GM19324 (cell line): ENCODE measurements around the gene ALDH3B2.
"Not testable (repeated sequence)": the region's sequence is repeated elsewhere in the genome, so short reads cannot be mapped to it uniquely, and the experiment has no call there.

Experiments used
- ATAC-seq: cut with Tn5 transposase; IDR thresholded peaks from one replicate; pipeline ENCODE4 v1.9.1; 2021; ENCODE audit warnings: mild to moderate bottlenecking, moderate library complexity; ENCODE audit not compliant: unreplicated experiment, low FRiP score

ALDH3B2 gene

GRCh38 chr11:67687986-67688385, 13.6 kb upstream of the ALDH3B2 start:
- no peak for ATAC-seq

DNA sequence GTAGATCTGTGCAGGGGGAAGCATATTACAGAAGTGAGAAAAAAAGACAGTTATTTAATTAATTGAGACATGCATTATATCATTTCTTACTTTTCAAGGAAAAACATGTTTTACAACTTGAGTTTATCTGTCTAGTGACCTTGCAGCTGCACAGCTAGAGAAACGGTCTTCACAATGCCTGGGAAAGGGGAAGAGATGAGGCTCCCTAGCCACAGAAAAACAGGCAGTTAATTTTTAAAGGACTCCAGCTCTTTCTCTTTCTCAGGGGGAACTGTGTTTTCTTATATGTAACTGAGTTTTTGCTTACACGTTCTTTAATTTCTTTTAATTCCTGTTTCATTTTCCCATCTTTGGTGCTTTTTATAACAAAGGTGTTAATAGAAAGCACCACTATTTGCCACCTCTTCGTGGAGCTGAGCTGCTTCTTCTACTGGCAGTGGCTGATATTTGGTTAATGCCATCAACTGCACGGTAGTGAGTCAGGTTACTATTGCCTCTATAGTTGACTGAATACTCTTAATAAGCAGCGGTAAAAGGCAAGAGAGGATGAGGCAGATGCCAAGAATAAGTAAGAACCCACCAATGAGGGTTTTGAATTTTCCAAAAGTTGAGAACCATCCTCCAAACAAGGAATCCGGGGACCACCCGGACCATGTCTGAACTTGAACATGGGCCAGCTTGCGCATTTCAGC, 11.4 kb upstream of the ALDH3B2 start:
- not testable (repeated sequence) for ATAC-seq

GRCh38 chr11:67682126-67683034, 8.0 kb upstream of the ALDH3B2 start:
- not testable (repeated sequence) for ATAC-seq

DNA sequence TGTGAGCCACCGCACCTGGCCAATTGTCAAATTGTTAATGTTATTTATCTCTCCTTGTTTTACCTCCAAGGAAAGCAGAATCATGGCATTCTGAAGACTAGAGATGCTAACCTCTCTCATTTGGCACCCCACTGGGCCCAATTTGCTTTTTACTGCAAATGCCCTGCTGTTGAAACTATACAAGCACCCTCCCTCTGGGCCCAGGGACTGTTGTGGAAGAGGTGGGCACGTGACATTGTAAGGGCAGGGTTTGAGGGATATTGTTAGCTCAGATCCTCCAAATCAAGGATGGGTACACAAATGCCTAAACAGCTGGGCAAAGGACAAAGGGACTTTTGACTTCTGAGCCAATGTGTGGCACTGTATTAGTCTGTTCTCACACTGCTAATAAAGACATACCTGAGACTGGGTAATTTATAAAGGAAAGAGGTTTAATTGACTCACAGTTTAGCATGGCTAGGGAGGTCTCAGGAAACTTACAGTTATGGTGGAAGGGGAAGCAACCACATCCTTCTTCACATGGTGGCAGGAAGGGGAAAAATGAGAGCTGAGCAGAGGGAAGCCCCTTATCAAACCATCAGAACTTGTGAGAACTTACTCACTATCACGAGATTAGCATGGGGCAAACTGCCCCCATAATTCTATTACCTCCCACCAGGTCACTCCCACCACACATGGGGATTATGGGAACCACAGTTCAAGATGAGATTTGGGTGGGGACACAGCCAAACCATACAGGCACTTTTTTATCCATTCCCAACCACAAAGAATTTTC, 6.5 kb upstream of the ALDH3B2 start:
- no peak for ATAC-seq

GRCh38 chr11:67675058-67675747, 780 bp upstream of the ALDH3B2 start:
- ATAC-seq = no peak

GRCh38 chr11:67673902-67674301, 521 bp downstream of the ALDH3B2 start:
- no peak for ATAC-seq

GRCh38 chr11:67673358-67673757, 1.1 kb downstream of the ALDH3B2 start:
- no peak for ATAC-seq

DNA sequence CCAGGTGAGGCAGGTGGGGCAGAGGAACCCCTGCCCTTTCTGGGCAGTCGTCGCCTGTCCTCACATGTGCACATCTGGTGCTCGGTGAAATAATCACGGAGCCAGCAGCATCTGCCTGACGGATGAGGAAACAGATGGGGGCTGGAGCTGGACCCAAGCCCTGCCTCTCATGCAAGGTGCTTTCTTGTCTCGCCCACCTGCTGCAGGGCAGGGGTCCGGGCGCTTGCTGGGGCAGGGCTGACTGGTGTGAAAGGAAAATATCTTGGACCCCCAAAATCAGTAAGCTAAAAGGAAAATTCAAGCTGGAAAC, 3.3 kb downstream of the ALDH3B2 start:
- no peak for ATAC-seq

DNA sequence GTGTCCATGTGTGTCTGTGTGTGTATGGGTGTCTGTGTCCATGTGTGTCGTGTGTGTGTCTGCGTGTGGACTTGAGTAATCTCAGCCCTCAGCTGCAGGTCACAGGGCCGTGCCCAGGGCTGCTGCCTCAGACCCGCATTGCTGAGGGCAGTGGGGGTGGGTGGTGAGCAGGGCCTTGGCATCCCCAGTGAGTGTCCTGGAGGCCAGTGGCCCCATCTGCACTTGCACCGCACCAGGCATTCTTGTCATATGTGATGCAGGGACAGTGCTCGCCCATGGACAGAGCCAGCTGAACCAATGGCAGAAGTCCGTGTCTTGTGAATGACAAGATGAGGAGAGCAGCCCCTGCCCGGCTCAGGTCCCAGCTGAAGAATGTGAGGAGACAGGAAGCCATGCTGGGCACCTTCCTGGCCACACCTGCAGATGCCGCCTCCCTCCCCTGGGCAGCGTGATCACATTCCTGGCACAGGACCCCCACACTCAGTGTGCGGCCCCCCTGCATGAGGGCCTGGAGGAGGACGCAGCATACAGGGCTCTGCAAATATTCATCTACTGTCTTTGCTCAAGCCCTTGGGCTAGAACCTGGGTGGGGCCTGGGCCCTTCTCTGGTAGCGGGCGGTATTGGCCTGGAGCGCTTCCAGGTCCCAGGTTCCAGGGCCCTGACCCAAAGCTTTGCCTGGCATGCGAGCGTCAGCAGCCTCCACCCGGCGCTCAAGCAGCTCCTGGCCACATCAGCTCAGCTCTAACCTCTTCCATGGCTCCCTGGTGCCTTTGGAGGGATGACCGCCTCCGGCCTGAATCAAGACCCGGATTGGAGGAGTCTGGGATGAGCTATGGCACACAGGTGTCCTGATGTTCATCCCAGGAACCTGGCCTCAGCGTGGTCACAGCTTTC, 3.9 kb downstream of the ALDH3B2 start:
- ATAC-seq = no peak

GRCh38 chr11:67668192-67668551, 6.3 kb downstream of the ALDH3B2 start:
- ATAC-seq = no peak

DNA sequence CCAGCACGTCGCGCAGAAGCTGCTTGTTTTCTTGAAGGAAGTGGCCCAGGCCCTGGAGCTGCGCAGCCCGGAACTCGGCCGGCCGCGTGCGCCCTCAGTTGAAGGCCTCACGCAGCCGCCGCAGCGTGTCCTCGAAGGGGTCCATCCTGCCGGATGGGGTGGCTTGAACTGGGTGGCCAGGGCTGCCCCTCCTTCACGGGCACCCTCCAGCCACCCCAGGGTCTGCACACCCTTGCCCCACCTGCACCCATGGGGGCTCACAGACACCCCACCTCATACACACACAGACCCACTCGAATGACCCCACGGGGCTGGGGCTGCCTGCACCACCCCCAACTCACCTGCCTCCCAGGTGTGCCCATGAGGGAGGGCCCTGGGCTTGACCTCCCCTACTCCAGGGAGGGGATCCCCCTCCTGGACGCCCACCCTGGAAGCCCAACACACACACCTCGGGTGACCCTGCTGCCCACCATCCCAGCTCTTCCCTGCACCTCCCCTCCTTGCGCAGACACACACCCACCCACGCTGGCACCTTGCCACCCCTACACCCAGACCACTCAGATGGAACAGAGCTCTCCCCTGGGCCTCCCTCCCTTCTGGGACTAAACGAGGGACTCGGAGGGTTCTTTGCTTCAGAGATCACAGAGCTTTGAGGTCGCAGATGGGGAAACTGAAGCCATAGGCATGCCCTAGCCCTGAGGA, 6.8 kb downstream of the ALDH3B2 start:
- no peak for ATAC-seq

DNA sequence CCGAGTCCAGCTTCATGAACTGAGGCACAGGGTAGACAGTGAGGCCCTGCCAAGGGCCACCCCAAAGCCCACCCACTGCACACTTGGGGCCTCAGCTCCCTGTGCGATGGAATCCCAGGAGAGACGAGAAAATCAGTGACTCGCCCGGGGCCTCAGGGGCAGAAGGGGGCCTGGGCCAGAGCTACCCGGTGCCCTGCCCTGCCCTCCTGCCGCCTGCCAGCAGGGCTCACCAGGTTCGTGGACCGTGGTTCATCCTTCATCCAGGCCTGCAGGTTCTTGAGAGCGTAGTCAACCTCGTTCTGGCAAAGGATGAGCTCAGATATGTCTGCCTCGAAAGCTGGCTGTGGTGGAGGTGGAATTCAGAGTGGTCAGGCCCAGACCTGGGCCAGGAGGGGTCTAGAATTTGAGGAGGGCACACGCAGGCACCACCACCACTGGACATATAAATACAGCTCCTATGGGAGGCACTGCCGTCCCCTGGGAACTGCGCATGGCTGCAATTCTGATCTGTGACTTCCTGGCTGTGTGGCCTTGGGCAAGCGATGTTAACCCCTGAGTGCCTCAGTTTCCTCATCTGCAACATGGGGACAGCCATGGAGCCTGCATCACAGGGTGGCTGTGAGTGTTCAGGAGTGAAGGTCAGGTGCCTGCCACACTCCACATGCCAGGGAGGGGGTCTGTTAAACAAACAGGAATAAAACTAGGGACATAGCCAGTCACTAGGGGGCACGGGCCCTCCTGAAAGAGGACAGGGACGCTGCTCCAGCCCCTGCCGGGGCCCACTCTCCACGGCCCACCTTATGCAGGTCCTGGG, 7.5 kb downstream of the ALDH3B2 start:
- ATAC-seq = no peak

GRCh38 chr11:67666303-67666645, 8.1 kb downstream of the ALDH3B2 start:
- ATAC-seq = no peak

DNA sequence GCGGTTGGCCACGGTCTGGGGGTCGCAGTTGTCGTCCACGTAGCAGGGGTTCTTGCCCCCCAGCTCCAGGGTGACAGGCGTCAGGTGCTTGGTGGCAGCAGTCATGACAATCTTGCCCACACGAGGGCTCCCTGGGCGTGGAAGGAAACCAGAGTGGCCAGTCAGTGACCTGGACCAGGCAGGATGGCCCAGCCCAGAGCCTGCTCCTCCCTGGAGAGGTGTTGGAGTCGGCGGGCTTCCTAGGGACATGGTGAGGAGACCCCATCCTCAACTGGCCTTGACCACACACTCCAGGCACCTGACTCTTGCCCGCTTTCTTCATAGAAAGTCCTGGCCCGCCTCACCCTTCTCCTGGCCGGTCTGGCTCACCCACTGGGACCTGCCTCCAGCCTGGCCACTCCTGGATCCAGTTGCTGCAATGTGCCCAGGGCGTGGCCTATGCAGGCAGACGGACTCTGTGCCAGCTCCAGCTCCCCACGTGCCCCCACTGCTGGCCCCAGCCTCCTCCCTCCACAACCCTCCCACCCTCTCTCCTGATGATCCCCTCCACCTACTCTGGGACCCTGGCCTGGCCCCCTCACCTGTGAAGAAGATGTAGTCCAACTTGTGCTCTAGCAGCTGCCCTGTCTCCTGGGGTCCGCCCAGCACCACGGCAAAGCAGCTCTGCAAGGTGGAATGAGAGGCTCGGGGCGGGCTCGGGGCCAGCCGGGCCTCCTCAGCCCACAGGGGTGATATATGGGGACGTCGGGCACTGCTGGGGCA, 8.7 kb downstream of the ALDH3B2 start:
- ATAC-seq = no peak

DNA sequence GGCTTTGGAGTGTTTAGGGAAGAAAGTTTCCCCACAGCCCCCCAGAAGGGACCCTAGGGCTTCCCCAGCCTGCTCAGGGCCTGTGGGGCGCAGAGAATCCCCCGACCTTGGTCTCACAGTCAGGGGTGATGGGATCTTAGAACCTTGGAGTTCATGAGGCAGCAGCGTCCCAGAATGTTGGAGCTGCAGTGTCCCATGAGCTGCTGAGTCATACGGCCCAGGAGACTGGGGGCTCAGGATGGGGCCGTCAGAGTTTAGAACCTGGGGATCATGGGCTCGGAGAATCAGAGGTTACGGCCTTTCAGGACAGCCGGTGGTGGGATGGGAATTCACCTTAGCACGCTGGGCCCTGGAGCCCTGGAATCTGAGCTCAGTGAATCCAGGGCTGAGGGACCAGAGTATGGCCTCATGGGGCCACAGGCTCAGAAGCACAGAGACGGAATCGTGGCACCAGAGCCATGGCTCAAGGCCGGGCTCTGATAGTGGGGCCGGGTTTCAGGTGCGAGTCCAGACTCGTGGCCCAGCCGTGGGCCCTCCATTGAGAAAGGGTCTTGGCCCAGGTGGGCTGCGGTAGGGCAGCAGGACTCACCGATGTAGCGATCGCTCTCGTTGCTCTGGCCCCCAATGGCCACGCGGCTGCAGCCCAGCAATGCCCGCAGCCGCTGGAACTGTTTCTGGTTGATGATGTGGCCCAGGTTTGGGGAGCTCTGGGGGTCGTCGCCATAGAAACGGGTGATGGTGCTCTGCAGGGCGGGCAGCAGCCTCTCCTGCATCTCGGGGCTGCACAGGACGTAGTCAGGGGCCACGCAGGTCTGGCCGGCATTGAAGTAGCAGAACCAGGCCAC, 9.5 kb downstream of the ALDH3B2 start:
- no peak for ATAC-seq

GRCh38 chr11:67664213-67664585, 10.2 kb downstream of the ALDH3B2 start:
- no peak for ATAC-seq
